Uterus (tissue), 2 donors: ENCODE results near the gene DAG1.

Source experiments
- CTCF ChIP-seq, 4 experiments: fragments of 200-600 bp in 2 of 4; fragments of 450-650 bp in 2 of 4; sonication (generic) in 2 of 4; IDR thresholded peaks; one replicate each; pipeline ENCODE4 v1.5.1; 2016 to 2019; ENCODE audit warnings: antibody characterized with exemption in 4 of 4, mild to moderate bottlenecking in 2 of 4, moderate library complexity in 1 of 4
- POLR2A ChIP-seq, 2 donors: fragments of 450-650 bp; IDR thresholded peaks; one replicate each; pipeline ENCODE4 v1.6.1; 2016; ENCODE audit warnings: antibody characterized with exemption in 2 of 2, mild to moderate bottlenecking in 1 of 2, moderate library complexity in 1 of 2

DNA sequence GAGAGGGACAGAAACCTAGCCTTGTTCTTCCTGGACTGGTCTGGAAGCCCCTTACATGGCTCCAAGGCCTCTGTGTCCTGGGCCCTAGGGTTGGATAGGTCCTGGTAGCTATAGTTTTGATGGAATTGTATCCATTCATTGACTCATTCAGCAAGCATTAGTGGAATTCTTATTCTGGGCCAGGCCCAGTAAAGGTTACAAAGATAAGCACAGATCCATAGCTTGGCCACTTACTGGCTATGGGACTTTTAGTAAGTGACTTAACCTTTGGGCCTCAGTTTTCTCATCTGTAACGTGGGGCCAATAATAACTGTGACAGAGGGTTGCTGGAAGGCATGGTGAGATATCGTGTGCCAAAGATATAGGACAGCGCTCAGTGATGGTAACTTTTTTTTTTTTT, 13.6 kb upstream of the DAG1 start:
- TF ChIP-seq POLR2A (IDR thresholded peaks at IDR 0.05) (no peak), CTCF (IDR thresholded peaks at IDR 0.05) (no peak)
